HepG2 (cell line): ENCODE data around the gene BRPF1. TPM values are rescaled to one million over a fixed set of nuclear protein-coding genes. Genes with fewer than 3 reads are reported as not detected.

ENCODE experiments used
- BRCA1 ChIP-seq: sonication (generic); formaldehyde crosslinking; IDR thresholded peaks from 2 replicates; pipeline ENCODE4 v1.4.0; 2020; ENCODE audit warnings: missing genetic modification reagents
- CEBPG ChIP-seq: IDR thresholded peaks from 2 replicates; pipeline ENCODE4 v1.6.1; 2016
- CREM ChIP-seq, 2 experiments: sonication (generic) in 1 of 2; formaldehyde crosslinking in 1 of 2; IDR thresholded peaks; 2 replicates each; pipeline versions ENCODE4 v1.4.0 to v1.6.1; 2016 to 2020; ENCODE audit warnings: antibody characterized with exemption in 1 of 2, mild to moderate bottlenecking in 1 of 2, missing genetic modification reagents in 1 of 2
- FOXA1 ChIP-seq, 2 experiments: fragments of 450-650 bp in 1 of 2; sonication (generic) in 1 of 2; formaldehyde crosslinking in 1 of 2; IDR thresholded peaks; 2 replicates each; pipeline versions ENCODE4 v1.4.0 to v1.6.1; 2016 to 2020; ENCODE audit warnings: missing genetic modification reagents in 1 of 2
- NR2C2 ChIP-seq: sonication (generic); formaldehyde crosslinking; IDR thresholded peaks from 2 replicates; pipeline ENCODE4 v1.4.0; 2020; ENCODE audit warnings: missing genetic modification reagents, mild to moderate bottlenecking, moderate library complexity, borderline replicate concordance
- RAD21 ChIP-seq: fragments of 450-650 bp; formaldehyde crosslinking; IDR thresholded peaks from 2 replicates; pipeline ENCODE4 v1.5.0; 2020; ENCODE audit warnings: mild to moderate bottlenecking
- SIN3A ChIP-seq: IDR thresholded peaks from 2 replicates; pipeline ENCODE4 v1.6.1; 2011; ENCODE audit warnings: low read depth, mild to moderate bottlenecking, control low read depth, low read length, borderline replicate concordance
- SPEN ChIP-seq: sonication (generic); formaldehyde crosslinking; IDR thresholded peaks from 2 replicates; pipeline ENCODE4 v1.5.1; 2020; ENCODE audit warnings: low read depth, mild to moderate bottlenecking, missing genetic modification reagents
- YY1 ChIP-seq: IDR thresholded peaks from 2 replicates; pipeline ENCODE4 v1.6.1; 2011; ENCODE audit warnings: low read length, low read depth, moderate library complexity, mild to moderate bottlenecking; ENCODE audit not compliant: insufficient read depth, insufficient replicate concordance
- ZKSCAN5 ChIP-seq: sonication (generic); formaldehyde crosslinking; IDR thresholded peaks from 2 replicates; pipeline ENCODE4 v1.5.1; 2020; ENCODE audit warnings: mild to moderate bottlenecking, missing genetic modification reagents
- ZNF124 ChIP-seq: sonication (generic); formaldehyde crosslinking; IDR thresholded peaks from 2 replicates; pipeline ENCODE4 v1.4.0; 2020; ENCODE audit warnings: missing genetic modification reagents
- ZNF33A ChIP-seq: sonication (generic); formaldehyde crosslinking; IDR thresholded peaks from 2 replicates; pipeline ENCODE4 v1.5.1; 2020; ENCODE audit warnings: missing genetic modification reagents, mild to moderate bottlenecking, moderate library complexity, borderline replicate concordance
- ZNF354B ChIP-seq: sonication (generic); formaldehyde crosslinking; IDR thresholded peaks from 2 replicates; pipeline ENCODE4 v1.8.0; 2022; ENCODE audit warnings: mild to moderate bottlenecking, missing genetic modification reagents
- ZNF550 ChIP-seq: sonication (generic); formaldehyde crosslinking; IDR thresholded peaks from 2 replicates; pipeline ENCODE4 v1.4.0; 2020; ENCODE audit warnings: mild to moderate bottlenecking, missing genetic modification reagents, borderline replicate concordance
- ZNF598 ChIP-seq: sonication (generic); formaldehyde crosslinking; IDR thresholded peaks from 2 replicates; pipeline ENCODE4 v1.5.1; 2020; ENCODE audit warnings: mild to moderate bottlenecking, missing genetic modification reagents, borderline replicate concordance
- ZNF746 ChIP-seq: sonication (generic); formaldehyde crosslinking; IDR thresholded peaks from 2 replicates; pipeline ENCODE4 v1.8.0; 2022; ENCODE audit warnings: mild to moderate bottlenecking, missing genetic modification reagents
- polyA plus RNA-seq, 8 experiments: library from polyadenylated mRNA; depleted of rRNA in 3 of 8; stranded (reverse) in 7 of 8; unstranded in 1 of 8; fragments of >200 nt; fragmentation: Illumina TruSeq in 4 of 8; extraction: Trizol in 4 of 8; gene quantifications; 2 replicates each; pipeline versions ENCODE4 v1.2.1 to v1.2.3, GENCODE V29; 2011 to 2016; ENCODE audit warnings: low read depth in 4 of 8, missing spikeins in 1 of 8, mixed read lengths in 1 of 8; ENCODE audit not compliant: insufficient read depth in 1 of 8
- total RNA-seq, 5 experiments: library from RNA; depleted of rRNA; stranded (reverse); fragments of >200 nt; fragmentation: Illumina TruSeq; extraction: Trizol; gene quantifications; 2 replicates each; pipeline ENCODE4 v1.2.3, GENCODE V29; 2016; ENCODE audit warnings: low read depth in 1 of 5
- TF ChIP-seq, protein P1 (sequence below): sonication (generic); formaldehyde crosslinking; IDR thresholded peaks from 2 replicates; pipeline ENCODE4 v1.4.0; 2020; ENCODE audit warnings: missing genetic modification reagents
- TF ChIP-seq, protein P2 (sequence below): sonication (generic); formaldehyde crosslinking; IDR thresholded peaks from 2 replicates; pipeline ENCODE4 v1.4.0; 2020; ENCODE audit warnings: mild to moderate bottlenecking, missing genetic modification reagents
- TF ChIP-seq, protein P3 (sequence below): sonication (generic); formaldehyde crosslinking; IDR thresholded peaks from 2 replicates; pipeline ENCODE4; 2020; ENCODE audit warnings: missing genetic modification reagents, mild to moderate bottlenecking, borderline replicate concordance
- TF ChIP-seq, protein P4 (sequence below): sonication (generic); formaldehyde crosslinking; IDR thresholded peaks from 2 replicates; pipeline ENCODE4 v1.4.0; 2020; ENCODE audit warnings: missing genetic modification reagents, borderline replicate concordance

The BRPF1 gene
- total and polyA plus RNA-seq, 2 of the 13 experiments (the other 11 are each of a cell fraction or from before 2014, with no cell fraction given) = 7.3 to 10.0 TPM

DNA sequence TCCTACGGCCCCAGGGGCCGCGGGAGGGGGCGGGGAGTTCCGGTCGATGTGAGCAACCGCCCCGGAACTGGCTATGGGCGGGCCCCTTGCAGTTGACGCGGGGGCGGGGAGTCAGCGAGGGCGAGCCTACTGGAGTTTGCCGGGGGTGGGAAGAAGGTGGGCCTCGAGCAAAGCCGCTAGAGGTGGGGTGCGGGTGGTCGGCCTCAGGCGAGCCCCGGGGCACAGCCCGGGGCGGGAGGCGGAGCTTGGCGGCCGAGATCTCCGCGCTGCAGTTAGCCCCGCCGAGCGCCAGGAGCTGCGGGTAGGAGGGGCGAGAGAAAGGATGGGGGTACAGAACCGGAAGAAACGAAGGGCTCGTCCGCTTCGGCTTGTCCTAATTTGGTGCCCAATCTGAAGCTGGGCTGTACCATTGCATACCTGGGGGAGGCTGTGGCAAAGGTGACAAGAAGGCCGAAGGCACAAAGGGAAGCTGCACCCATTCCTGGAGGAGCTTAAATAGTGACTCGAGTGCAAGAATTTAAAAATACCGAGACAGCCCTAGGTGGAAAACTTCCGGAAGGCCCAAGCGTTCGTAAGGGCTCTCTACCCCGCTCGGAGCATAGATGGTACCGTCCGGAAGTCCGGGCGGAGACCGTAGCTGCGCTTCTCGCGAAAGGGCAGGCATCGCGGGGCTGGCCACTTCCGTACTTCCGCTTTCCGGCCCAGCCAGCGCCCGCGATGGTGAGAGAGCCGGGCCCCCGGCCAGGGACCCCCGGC, 61.0 kb downstream of the BRPF1 start, which contains the start of the genes ARPC4 and TADA3 (continued):
- TF ChIP-seq, protein P1, sequence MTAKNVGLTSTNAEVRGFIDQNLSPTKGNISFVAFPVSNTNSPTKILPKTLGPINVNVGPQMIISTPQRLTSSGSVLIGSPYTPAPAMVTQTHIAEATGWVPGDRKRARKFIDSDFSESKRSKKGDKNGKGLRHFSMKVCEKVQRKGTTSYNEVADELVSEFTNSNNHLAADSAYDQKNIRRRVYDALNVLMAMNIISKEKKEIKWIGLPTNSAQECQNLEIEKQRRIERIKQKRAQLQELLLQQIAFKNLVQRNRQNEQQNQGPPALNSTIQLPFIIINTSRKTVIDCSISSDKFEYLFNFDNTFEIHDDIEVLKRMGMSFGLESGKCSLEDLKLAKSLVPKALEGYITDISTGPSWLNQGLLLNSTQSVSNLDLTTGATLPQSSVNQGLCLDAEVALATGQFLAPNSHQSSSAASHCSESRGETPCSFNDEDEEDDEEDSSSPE = peak; percentile 53; the same call in 1 of the 2 replicates
- TF ChIP-seq, protein P2, sequence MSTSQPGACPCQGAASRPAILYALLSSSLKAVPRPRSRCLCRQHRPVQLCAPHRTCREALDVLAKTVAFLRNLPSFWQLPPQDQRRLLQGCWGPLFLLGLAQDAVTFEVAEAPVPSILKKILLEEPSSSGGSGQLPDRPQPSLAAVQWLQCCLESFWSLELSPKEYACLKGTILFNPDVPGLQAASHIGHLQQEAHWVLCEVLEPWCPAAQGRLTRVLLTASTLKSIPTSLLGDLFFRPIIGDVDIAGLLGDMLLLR (CRISPR knock-in tag) = no peak
- TF ChIP-seq SPEN (CRISPR knock-in tag) = peak; percentile 71; the same call in 1 of the 2 replicates
- TF ChIP-seq, protein P3, sequence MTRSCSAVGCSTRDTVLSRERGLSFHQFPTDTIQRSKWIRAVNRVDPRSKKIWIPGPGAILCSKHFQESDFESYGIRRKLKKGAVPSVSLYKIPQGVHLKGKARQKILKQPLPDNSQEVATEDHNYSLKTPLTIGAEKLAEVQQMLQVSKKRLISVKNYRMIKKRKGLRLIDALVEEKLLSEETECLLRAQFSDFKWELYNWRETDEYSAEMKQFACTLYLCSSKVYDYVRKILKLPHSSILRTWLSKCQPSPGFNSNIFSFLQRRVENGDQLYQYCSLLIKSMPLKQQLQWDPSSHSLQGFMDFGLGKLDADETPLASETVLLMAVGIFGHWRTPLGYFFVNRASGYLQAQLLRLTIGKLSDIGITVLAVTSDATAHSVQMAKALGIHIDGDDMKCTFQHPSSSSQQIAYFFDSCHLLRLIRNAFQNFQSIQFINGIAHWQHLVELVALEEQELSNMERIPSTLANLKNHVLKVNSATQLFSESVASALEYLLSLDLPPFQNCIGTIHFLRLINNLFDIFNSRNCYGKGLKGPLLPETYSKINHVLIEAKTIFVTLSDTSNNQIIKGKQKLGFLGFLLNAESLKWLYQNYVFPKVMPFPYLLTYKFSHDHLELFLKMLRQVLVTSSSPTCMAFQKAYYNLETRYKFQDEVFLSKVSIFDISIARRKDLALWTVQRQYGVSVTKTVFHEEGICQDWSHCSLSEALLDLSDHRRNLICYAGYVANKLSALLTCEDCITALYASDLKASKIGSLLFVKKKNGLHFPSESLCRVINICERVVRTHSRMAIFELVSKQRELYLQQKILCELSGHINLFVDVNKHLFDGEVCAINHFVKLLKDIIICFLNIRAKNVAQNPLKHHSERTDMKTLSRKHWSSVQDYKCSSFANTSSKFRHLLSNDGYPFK = peak; percentile 46; the same call in 1 of the 2 replicates
- TF ChIP-seq BRCA1 = 0 out of 2 replicates have a peak, but pooled peaks have one; percentile 33
- peak; percentile 30; the same call in 1 of the 2 replicates for TF ChIP-seq RAD21 (CRISPR knock-in tag)
- TF ChIP-seq ZNF33A (CRISPR knock-in tag) = no peak
- no peak for TF ChIP-seq ZKSCAN5
- TF ChIP-seq CEBPG = no peak
- TF ChIP-seq ZNF598 = no peak
- TF ChIP-seq ZNF746 (CRISPR knock-in tag) = no peak
- TF ChIP-seq NR2C2 (CRISPR knock-in tag) = peak; percentile 53; the same call in 1 of the 2 replicates
- no peak for TF ChIP-seq ZNF550 (CRISPR knock-in tag)
- TF ChIP-seq FOXA1 (IDR thresholded peaks at IDR 0.05) = no peak
- TF ChIP-seq FOXA1 (CRISPR knock-in tag; IDR thresholded peaks at IDR 0.05) = no peak
- peak; percentile 34 for TF ChIP-seq YY1
- TF ChIP-seq CREM (IDR thresholded peaks at IDR 0.05) = peak; percentile 61
- no peak for TF ChIP-seq CREM (CRISPR knock-in tag; IDR thresholded peaks at IDR 0.05)
- TF ChIP-seq, protein P4, sequence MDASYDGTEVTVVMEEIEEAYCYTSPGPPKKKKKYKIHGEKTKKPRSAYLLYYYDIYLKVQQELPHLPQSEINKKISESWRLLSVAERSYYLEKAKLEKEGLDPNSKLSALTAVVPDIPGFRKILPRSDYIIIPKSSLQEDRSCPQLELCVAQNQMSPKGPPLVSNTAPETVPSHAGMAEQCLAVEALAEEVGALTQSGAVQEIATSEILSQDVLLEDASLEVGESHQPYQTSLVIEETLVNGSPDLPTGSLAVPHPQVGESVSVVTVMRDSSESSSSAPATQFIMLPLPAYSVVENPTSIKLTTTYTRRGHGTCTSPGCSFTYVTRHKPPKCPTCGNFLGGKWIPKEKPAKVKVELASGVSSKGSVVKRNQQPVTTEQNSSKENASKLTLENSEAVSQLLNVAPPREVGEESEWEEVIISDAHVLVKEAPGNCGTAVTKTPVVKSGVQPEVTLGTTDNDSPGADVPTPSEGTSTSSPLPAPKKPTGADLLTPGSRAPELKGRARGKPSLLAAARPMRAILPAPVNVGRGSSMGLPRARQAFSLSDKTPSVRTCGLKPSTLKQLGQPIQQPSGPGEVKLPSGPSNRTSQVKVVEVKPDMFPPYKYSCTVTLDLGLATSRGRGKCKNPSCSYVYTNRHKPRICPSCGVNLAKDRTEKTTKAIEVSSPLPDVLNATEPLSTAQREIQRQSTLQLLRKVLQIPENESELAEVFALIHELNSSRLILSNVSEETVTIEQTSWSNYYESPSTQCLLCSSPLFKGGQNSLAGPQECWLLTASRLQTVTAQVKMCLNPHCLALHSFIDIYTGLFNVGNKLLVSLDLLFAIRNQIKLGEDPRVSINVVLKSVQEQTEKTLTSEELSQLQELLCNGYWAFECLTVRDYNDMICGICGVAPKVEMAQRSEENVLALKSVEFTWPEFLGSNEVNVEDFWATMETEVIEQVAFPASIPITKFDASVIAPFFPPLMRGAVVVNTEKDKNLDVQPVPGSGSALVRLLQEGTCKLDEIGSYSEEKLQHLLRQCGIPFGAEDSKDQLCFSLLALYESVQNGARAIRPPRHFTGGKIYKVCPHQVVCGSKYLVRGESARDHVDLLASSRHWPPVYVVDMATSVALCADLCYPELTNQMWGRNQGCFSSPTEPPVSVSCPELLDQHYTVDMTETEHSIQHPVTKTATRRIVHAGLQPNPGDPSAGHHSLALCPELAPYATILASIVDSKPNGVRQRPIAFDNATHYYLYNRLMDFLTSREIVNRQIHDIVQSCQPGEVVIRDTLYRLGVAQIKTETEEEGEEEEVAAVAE (CRISPR knock-in tag) = no peak
- TF ChIP-seq SIN3A = peak; percentile 80
- TF ChIP-seq ZNF124 (CRISPR knock-in tag) = no peak; the same call in 1 of the 2 replicates
- no peak for TF ChIP-seq ZNF354B (CRISPR knock-in tag)
